GM21723 (cell line): ENCODE data around the gene MAL.

ENCODE experiments used
- ATAC-seq: cut with Tn5 transposase; IDR thresholded peaks from one replicate; pipeline ENCODE4 v1.9.1; 2021; ENCODE audit warnings: mild to moderate bottlenecking, moderate library complexity; ENCODE audit not compliant: unreplicated experiment

Gene MAL

GRCh38 chr2:95047629-95048510 lies 22.4 kb downstream of the MAL start:
- no peak for ATAC-seq

GRCh38 chr2:95048825-95049682 lies 23.5 kb downstream of the MAL start:
- no peak for ATAC-seq

GRCh38 chr2:95049683-95049955 lies 24.1 kb downstream of the MAL start:
- ATAC-seq, result no peak

GRCh38 chr2:95049961-95050360 lies 24.5 kb downstream of the MAL start:
- ATAC-seq, result no peak

- ATAC-seq, result no peak
These were observed 25.1 kb downstream of the MAL start for GRCh38 chr2:95050385-95051300.

- ATAC-seq, result no peak
These were observed 26.1 kb downstream of the MAL start for GRCh38 chr2:95051626-95052025.

- no peak for ATAC-seq
These were observed 26.8 kb downstream of the MAL start for GRCh38 chr2:95052307-95052706.

GRCh38 chr2:95052804-95053479 lies 27.4 kb downstream of the MAL start:
- ATAC-seq, result no peak

GRCh38 chr2:95053543-95053942 lies 28.0 kb downstream of the MAL start:
- ATAC-seq, result no peak

- no peak for ATAC-seq
These were observed 28.5 kb downstream of the MAL start for GRCh38 chr2:95054016-95054415.

GRCh38 chr2:95055262-95055661 lies 29.8 kb downstream of the MAL start:
- ATAC-seq, result no peak

- ATAC-seq, result no peak
These were observed 30.5 kb downstream of the MAL start for GRCh38 chr2:95056044-95056443.

GRCh38 chr2:95056461-95057459 lies 31.3 kb downstream of the MAL start:
- ATAC-seq, result no peak

GRCh38 chr2:95057535-95058370 lies 32.2 kb downstream of the MAL start:
- no peak for ATAC-seq

- ATAC-seq, result no peak
These were observed 33.0 kb downstream of the MAL start for GRCh38 chr2:95058466-95058988.

- no peak for ATAC-seq
These were observed 33.6 kb downstream of the MAL start for GRCh38 chr2:95058989-95059641.

GRCh38 chr2:95059656-95060370 lies 34.3 kb downstream of the MAL start:
- no peak for ATAC-seq
